ENCODE measurements around the gene TMEM117.
"Not testable (repeated sequence)": the region's sequence is repeated elsewhere in the genome, so short reads cannot be mapped to it uniquely, and the experiment has no call there.

TMEM117 gene

GRCh38 chr12:44025499-44025898 lies 189.6 kb downstream of the TMEM117 start:
- DNase-seq (ENCODE audit: low read depth) = no peak
- H3K4me3 ChIP-seq (ENCODE audit: low read depth, low read length) = no peak overlapping the region
- TF ChIP-seq MAX (IDR thresholded peaks at IDR 0.05; ENCODE audit: low read depth, low read length) = no peak
- no peak for TF ChIP-seq CTCF (IDR thresholded peaks at IDR 0.05; ENCODE audit: low read depth, low read length)
- TF ChIP-seq POLR2A (IDR thresholded peaks at IDR 0.05; ENCODE audit: extremely low read depth, insufficient read length) = no peak
- no peak for TF ChIP-seq MYC (IDR thresholded peaks at IDR 0.05; ENCODE audit: low read depth, low read length)

- TF ChIP-seq MAX (IDR thresholded peaks at IDR 0.05; ENCODE audit: low read depth, low read length) (no peak), POLR2A (IDR thresholded peaks at IDR 0.05; ENCODE audit: extremely low read depth, insufficient read length) (no peak), CTCF (IDR thresholded peaks at IDR 0.05; ENCODE audit: low read depth, low read length) (no peak), MYC (IDR thresholded peaks at IDR 0.05; ENCODE audit: low read depth, low read length) (no peak)
- H3K4me3 ChIP-seq (ENCODE audit: low read depth, low read length) = no peak overlapping the region
- no peak for DNase-seq (ENCODE audit: low read depth)
These were observed 190.2 kb downstream of the TMEM117 start for GRCh38 chr12:44026046-44026445.

GRCh38 chr12:44026926-44027325 lies 191.0 kb downstream of the TMEM117 start:
- DNase-seq (ENCODE audit: low read depth); H3K4me3 ChIP-seq (ENCODE audit: low read depth, low read length): not testable (repeated sequence)

GRCh38 chr12:44029194-44029593 lies 193.3 kb downstream of the TMEM117 start:
- no peak for DNase-seq (ENCODE audit: low read depth)
- H3K4me3 ChIP-seq (ENCODE audit: low read depth, low read length) = no peak overlapping the region
- TF ChIP-seq MAX (IDR thresholded peaks at IDR 0.05; ENCODE audit: low read depth, low read length) (no peak), CTCF (IDR thresholded peaks at IDR 0.05; ENCODE audit: low read depth, low read length) (no peak), MYC (IDR thresholded peaks at IDR 0.05; ENCODE audit: low read depth, low read length) (no peak), POLR2A (IDR thresholded peaks at IDR 0.05; ENCODE audit: extremely low read depth, insufficient read length) (no peak)

GRCh38 chr12:44031472-44032185 lies 195.7 kb downstream of the TMEM117 start:
- no peak for DNase-seq (ENCODE audit: low read depth)
- TF ChIP-seq MAX (IDR thresholded peaks at IDR 0.05; ENCODE audit: low read depth, low read length) (no peak), POLR2A (IDR thresholded peaks at IDR 0.05; ENCODE audit: extremely low read depth, insufficient read length) (no peak), CTCF (IDR thresholded peaks at IDR 0.05; ENCODE audit: low read depth, low read length) (no peak), MYC (IDR thresholded peaks at IDR 0.05; ENCODE audit: low read depth, low read length) (no peak)
- no peak overlapping the region for H3K4me3 ChIP-seq (ENCODE audit: low read depth, low read length)

- no peak for TF ChIP-seq POLR2A (IDR thresholded peaks at IDR 0.05; ENCODE audit: extremely low read depth, insufficient read length)
- TF ChIP-seq MAX (IDR thresholded peaks at IDR 0.05; ENCODE audit: low read depth, low read length) = no peak
- TF ChIP-seq CTCF (IDR thresholded peaks at IDR 0.05; ENCODE audit: low read depth, low read length) = no peak
- no peak for TF ChIP-seq MYC (IDR thresholded peaks at IDR 0.05; ENCODE audit: low read depth, low read length)
- no peak overlapping the region for H3K4me3 ChIP-seq (ENCODE audit: low read depth, low read length)
- DNase-seq (ENCODE audit: low read depth) = no peak
These were observed 199.0 kb downstream of the TMEM117 start for GRCh38 chr12:44034906-44035305.

All from NB4 (cell line).